ENCODE measurements around the gene TNIP1.

The TNIP1 gene, protein sequence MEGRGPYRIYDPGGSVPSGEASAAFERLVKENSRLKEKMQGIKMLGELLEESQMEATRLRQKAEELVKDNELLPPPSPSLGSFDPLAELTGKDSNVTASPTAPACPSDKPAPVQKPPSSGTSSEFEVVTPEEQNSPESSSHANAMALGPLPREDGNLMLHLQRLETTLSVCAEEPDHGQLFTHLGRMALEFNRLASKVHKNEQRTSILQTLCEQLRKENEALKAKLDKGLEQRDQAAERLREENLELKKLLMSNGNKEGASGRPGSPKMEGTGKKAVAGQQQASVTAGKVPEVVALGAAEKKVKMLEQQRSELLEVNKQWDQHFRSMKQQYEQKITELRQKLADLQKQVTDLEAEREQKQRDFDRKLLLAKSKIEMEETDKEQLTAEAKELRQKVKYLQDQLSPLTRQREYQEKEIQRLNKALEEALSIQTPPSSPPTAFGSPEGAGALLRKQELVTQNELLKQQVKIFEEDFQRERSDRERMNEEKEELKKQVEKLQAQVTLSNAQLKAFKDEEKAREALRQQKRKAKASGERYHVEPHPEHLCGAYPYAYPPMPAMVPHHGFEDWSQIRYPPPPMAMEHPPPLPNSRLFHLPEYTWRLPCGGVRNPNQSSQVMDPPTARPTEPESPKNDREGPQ

GRCh38 chr5:151080613-151081430, at the start of gene TNIP1:
Gene TNIP1, minus strand, starts transcription at chr5:151081034. Its CDS starts 15,939 bp downstream, at chr5:151065095.
- peak; percentile 91 for DNase-seq (ENCODE audit: low read depth)

- DNase-seq (ENCODE audit: low read depth), result no peak
These were observed 49.5 kb upstream of the TNIP1 start for GRCh38 chr5:151130235-151130921.

- DNase-seq (ENCODE audit: low read depth), result no peak
These were observed 48.0 kb upstream of the TNIP1 start for GRCh38 chr5:151128817-151129216.

- no peak for DNase-seq (ENCODE audit: low read depth)
These were observed 47.1 kb upstream of the TNIP1 start for GRCh38 chr5:151127926-151128325.

DNA sequence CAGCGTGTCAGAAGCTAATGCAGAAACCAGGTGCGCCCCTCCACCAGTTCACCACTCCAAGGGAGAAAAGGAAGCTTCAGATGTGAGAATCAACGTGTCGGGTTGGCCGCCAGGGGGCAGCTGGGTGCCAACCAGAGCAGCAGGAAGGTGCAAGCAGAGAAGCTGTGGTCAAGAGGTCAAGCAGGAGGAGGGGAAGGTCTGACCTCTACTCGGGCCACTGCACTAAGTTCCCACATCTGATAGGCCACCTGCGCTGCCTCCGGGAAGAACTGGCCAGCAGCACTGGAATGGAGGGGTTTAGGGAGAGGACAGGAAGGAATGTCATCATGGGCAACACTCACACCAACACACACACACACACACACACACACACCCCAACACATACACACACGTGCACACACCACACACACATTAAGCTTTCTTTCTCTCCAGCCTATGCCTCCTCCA, 45.4 kb upstream of the TNIP1 start:
- peak; percentile 61 for DNase-seq (ENCODE audit: low read depth)

GRCh38 chr5:151125421-151125820, 44.6 kb upstream of the TNIP1 start:
- no peak for DNase-seq (ENCODE audit: low read depth)

DNA sequence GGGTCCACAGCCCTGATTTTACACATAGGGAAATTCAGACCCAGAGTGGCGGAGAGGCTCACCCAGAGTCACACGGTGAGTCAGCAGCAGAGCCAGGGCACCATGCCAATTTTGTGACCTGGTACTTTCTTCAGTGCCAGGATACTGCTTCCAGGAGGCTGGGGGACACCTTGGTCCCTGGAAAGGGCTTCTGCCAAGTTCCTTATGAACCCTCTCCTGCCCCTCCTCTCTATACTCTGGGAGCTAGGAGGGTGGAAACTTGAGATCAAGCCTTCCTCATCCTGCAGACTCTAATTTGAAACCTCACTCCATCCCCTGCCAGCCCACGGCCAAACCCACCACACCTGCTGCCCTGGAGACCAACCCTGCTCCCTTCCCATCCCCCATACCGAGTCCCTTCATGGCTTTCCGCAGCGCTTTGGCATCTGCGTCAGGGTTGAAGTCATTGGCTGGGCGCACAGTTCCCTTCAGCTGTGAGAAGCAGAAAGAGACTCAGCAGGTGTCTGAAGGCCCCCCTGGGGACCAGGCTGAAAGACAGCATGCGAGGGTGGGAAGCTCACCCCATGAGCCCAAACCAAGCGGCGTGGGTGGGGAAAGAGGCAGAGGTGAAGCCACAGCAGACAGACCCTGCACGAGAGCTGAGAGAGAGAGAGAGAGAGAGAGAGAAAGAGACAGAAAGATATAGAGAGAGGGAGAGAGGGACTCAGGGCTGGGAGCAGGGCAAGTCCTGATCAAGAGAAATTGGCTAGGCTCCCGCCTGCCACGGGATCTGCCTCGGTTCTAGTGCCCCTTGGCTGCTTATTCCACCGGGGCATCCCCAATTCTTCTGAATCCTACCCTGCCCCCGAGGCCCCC, 43.3 kb upstream of the TNIP1 start:
- peak; percentile 41 for DNase-seq (ENCODE audit: low read depth)

- no peak for DNase-seq (ENCODE audit: low read depth)
These were observed 42.0 kb upstream of the TNIP1 start for GRCh38 chr5:151122828-151123227.

DNA sequence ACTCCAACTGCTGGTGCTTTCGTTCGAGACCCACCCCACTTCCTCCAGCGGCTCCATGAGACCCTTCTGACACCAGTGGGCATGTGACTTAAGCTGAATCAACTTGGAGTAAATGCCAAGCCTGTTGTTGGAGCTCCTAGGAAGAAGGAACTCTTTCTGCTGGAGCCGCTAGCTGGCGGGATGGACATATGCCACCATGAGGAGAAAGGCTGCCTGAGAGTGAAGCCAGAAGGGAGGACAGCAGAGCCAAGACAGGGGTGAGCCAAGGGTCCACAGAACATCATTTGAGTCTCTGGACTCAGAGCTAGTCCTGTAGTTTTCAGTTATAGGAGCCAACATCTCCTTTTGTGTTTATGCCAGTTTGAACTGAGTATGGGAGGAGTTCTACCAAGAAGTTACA, 40.8 kb upstream of the TNIP1 start:
- no peak for DNase-seq (ENCODE audit: low read depth)

GRCh38 chr5:151121095-151121494, 40.3 kb upstream of the TNIP1 start:
- no peak for DNase-seq (ENCODE audit: low read depth)

DNA sequence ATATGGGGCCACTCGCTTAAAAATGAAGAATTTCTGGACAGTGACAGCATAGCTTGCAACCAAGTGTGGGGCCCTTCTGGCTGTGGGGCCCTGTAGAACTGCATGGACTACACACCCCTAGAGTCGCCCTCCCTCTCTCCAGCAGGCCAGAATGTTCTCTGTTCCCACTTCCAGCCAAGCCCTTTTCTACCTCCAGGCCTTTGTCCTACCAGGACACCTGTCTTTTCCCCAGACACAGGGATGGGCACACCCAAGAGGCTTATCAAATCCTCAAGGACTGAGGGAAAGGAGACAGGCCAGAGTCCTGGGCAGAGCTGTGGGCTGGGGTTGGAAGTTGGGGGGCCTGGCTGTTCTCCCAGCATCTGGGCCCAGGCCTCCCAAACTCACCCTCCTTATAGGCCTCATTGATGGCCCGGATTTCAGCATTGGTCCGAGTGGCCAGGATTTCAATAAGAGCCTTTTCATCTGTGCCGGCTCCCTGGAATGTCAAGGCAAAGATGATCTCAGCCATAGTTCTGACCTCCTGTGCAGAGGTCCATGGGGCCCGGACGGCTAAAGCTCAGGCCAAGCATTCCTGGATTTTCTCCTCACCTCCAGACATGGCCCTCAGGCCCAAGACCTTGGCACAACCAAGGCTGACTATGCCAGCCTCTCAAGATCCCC, 38.2 kb upstream of the TNIP1 start:
- no peak for DNase-seq (ENCODE audit: low read depth)

DNA sequence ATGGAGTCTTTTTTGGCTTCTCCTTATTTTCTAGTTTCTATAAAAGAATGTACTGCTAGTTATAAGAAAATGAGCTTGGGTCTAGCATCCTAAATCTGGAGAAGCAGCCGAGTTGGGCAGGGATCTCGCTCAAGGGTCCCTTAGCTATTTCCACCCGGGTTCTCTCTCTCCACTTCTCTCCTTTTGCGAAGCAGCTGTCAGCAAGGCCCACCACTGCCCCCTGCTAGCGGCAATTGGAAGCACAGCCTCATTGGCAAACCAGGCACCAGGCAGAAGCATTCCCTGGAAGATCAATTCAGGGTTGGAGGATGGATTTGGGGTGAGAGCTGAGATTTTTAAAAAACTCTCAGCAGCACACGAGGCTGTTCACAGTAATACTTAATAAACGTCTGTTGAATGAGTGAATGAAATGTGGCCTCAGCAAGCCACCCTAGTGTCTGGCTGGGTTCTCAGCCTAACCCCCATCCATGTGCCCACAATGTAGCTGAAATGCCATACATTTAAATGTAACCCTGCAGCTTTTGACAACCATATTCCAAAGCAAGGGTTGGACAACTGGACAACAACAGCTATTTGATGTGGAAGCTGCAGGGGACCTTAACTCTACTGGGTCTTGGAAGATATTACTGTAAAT, 34.6 kb upstream of the TNIP1 start:
- peak; percentile 56 for DNase-seq (ENCODE audit: low read depth)

DNA sequence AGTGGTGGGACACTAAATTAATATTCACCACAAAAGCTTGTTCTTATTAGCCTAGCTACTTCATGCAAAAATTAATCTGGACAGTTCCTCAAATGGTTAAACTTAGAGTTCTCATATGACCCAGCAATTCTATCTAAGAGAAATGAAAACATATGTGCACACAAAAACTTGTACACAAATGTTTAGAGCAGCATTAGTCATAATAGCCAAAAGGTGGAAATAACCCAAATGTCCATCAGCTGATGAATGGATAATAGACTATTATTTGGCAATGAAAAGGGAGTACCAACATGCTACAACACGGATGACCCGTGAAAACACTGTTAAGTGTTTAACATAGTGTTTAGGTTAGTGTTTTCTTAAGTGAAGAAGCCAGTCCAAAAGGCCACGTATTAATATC, 32.8 kb upstream of the TNIP1 start:
- no peak for DNase-seq (ENCODE audit: low read depth)

DNA sequence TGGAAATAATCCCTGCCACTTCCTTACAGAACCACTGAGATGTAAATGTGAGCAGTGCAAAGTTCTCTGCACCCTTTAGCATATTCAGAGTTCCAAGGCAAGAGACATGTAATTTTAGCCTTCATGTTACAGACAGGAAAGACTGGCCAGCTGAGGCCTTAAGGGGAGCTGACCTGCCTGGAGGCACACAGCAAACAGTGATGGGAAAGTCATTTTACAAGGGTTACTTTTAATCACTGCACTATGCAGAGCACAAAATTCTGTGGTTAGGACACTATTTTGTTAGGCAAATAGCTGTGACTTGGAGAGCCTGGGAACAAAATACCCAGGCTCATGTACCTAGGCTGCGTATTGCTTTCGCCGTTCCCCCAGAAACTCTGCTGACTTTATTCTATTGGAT, 30.2 kb upstream of the TNIP1 start:
- no peak for DNase-seq (ENCODE audit: low read depth)

DNA sequence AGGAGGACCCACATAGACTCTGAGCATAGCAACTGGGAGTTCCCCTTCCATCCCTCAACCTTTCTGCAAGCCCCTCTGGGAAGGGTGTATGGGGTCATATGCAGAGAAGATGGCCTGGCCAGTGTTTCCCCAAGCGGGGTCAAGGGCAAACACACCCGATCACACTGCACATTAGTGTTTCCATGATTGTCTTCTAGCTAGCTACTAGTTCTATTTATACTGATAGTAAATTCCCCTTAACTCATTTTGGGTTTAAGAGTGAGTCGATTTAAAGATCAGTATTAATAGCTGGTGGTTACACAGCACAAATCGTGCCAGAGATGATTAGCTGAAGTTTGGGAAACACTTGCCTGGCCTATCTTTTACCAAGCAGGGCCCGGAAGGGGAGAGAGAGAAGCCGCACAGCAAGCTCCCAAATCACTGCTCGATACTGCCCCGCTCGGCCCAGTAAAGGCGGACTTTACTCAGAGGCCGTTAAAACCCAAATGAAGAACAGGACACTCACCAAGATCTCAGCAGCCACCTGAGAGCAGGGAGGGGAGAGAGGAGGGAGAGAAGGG, 29.4 kb upstream of the TNIP1 start:
- DNase-seq (ENCODE audit: low read depth), result no peak

DNA sequence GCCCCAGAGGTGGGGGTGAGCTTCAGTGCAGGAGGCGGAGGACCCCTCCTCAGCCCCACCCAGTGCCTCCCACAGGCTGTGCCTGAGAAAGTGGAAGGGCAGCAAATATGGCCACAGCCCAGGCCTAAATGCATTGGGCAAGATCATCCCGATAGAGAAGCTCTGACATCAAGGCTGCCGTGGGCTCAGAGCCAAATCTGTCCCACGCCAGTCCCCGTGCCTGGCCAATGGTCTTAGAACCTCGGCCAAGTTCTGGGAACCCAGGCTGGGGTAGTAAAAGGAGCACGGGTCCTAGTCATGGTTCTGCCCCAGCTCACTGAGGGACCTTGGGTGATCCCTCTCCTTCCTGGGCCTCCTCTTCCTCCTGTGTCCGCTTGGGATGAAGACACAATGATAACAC, 27.7 kb upstream of the TNIP1 start:
- DNase-seq (ENCODE audit: low read depth), result no peak

DNA sequence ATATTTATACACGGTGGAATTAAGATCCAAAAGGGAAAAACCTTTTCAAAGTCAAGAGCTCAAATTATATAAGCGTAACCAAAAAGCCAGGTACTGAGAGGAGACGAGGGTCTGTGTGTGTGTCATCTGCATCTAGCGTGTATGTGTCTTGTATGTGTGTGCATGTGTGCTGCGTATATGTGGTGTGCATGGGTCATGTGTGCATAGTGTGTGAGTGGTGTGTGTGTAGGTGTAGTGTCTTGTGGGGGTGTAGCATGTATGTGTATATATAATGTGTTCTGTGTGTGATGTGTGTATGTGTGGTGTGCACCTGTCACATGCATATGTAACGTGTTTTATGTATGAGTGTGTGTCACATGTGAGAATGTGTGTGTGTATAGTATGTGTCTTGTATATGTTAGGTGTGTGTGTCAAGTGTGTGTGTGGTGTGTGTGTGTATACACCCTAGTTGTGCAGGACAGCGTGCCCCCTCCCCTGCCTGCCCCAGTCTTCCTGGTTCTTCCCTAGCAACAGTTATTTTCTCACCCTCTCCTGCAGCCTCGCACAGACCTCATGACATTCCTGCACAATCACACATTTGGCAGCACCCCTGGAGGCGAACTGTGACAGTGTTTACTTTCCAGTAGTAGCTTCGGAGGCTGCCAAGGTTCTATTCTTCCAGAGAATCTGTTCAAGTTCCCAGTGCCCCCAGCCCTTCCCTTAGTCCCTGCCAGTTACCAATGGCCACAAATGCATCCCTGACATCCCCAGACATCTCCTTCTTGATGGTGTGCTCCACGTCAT, 27.1 kb upstream of the TNIP1 start:
- peak; percentile 46 for DNase-seq (ENCODE audit: low read depth)

DNA sequence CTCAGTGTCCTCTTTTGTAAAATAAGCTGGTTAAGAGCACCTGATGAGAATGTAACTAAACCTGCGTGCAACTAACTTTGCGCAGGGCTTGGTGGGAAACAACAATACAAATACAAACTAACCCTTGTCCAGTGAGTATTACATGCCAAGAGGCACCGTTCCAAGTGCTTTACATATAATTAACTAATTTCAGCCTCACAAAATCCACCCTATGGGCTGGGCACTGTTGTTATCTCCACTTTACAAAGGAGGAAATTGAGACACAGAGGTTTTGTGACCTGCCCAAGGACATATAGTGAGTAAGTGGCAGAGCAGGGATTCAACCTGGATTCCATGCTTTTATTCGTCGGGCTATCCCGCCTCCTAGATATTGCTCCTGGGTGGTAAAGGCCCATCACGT, 26.2 kb upstream of the TNIP1 start:
- DNase-seq (ENCODE audit: low read depth), result no peak

- no peak for DNase-seq (ENCODE audit: low read depth)
These were observed 25.7 kb upstream of the TNIP1 start for GRCh38 chr5:151106509-151106908.

Data from iris pigment epithelial cell (primary cell).